Forelimb muscle (tissue), 1 donor: Measurements from ENCODE around the gene CCDC170. TPM values are rescaled to one million over a fixed set of nuclear protein-coding genes. Genes with fewer than 3 reads are reported as not detected.
"Not testable (repeated sequence)": the region's sequence is repeated elsewhere in the genome, so short reads cannot be mapped to it uniquely, and the experiment has no call there.

Experiments
- DNase-seq: peaks from one replicate; pipeline ENCODE4 v3.0.0-alpha.2; 2013; ENCODE audit warnings: low read depth
- polyA plus RNA-seq: library from polyadenylated mRNA; unstranded; fragments of 120-200 nt; gene quantifications from one replicate; pipeline ENCODE4 v1.2.1, GENCODE V29; 2013; ENCODE audit not compliant: insufficient read length

The CCDC170 gene
- polyA plus RNA-seq, 1 donor: 0.49 TPM

- no peak for DNase-seq
Measured at GRCh38 chr6:151494235-151494935, 568 bp downstream of the CCDC170 start.

DNA sequence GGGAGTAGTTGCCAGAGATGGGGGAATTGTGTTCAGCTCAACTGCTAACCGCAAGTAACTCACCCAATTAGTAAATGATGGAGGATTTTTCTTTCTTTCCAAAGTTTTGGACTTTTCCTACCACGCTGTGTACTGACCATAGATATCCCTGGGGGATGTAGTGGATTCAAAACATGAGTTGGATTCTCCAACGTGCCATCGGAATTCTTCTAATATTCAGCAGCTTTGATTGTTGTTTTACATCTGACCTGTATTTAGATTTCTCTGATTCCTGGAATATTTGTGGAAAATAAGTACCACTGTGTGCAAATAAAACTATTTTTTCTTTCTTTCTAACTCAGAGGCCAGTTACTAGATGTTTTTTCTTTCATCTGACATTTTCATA is 1.1 kb downstream of the CCDC170 start:
- DNase-seq: no peak

DNA sequence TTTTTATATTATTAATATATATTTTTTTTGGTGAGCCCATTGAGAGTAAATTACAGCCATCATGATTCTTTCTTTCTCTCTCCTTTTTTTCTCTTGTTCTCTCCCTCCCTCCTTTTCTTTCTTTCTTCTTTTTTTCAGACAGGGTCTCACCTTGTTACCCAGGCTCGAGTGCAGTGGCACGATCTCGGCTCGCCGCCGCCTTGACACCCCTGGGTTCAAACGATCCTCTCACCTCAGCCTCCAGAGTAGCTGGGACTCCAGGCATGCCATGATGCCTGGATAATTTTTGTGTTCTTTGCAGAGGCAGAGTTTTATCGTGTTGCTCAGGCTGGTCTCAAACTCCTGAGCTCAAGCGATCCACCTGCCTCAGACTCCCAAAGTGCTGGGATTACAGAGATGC is 1.6 kb downstream of the CCDC170 start:
- DNase-seq: no peak

GRCh38 chr6:151497905-151498304 is 4.1 kb downstream of the CCDC170 start:
- DNase-seq: no peak

DNA sequence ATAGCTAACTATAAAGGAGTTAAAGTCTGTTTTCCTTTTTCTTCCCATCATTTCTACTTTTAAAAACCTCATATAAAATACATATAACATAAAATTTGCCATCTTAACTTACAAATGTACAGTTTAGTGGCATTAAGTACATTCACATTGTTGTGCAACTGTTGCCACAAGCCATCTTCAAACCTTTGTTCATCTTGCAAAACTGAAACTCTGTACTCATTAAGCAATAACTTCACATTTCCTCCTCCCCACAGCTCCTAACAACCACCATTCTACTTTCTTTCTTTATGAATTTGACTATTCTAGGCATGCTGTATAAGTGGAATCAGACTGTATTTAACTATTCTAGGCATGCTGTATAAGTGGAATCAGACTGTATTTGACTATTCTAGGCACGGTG is 4.5 kb downstream of the CCDC170 start:
- no peak for DNase-seq

DNA sequence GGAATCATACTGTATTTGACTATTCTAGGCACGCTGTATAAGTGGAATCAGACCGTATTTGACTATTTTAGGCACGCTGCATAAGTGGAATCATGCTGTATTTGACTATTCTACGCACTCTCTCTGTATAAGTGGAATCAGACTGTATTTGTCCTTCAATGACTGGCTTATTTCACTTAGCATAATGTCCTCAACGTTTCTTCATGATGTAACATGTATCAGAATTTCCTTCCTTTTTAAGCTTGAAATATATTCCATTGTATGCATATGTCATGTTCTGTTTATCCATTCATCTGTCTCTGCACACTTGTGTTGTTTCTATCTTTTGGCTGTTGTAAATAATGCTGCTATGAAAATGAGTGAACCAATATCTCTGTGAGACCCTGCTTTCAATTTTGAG is 5.7 kb downstream of the CCDC170 start:
- no peak for DNase-seq

DNA sequence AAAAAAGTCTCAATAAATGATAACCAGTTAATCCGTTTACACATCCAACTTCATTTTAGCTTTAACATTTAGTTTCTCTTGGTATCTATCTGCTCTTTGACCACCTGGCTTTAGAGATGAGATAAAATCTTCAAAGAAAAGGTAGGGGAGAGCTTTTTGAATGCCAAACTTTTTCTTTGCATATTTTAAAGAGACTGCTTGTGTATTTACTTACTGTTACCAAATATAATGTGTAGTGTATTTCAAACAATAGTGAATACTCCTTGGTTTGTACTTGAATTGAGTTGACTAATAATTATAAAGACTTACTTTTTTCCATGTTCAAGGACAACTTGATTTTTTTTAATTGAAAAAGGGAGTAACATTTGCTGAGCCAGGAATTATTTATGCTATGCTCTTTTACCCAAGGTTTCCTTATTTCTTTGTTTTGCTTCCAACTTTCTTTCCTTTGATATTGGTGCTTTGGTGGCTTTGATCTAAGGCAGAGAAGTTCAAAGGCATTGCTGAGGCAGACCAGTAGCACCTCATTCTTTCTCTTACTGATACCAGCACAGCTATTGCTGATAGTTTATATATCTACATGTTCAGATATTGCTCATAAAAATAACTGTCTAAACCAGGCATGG is 7.8 kb downstream of the CCDC170 start:
- DNase-seq: no peak

- no peak for DNase-seq
Measured at GRCh38 chr6:151502499-151502898, 8.7 kb downstream of the CCDC170 start.

DNA sequence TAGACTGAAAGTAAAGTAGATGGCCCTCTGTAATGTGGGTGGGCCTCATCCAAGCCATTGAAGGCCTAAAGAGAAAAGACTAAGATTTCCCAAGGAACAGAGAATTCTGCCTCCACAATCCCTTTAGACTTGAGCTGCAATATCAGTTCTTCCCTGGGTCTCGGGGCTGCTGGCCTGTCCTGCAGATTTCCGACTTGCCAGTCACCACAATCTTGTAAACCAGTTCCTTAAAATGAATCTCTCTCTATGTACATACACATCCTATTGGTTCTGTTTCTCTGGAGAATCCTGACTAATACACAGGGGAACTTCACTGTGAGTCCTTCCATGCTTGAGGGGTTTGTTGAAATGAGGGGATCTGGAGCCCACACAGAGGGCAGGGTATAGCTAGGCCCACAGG is 12.9 kb downstream of the CCDC170 start:
- DNase-seq: no peak

- DNase-seq: no peak
Measured at GRCh38 chr6:151509048-151509447, 15.2 kb downstream of the CCDC170 start.

DNA sequence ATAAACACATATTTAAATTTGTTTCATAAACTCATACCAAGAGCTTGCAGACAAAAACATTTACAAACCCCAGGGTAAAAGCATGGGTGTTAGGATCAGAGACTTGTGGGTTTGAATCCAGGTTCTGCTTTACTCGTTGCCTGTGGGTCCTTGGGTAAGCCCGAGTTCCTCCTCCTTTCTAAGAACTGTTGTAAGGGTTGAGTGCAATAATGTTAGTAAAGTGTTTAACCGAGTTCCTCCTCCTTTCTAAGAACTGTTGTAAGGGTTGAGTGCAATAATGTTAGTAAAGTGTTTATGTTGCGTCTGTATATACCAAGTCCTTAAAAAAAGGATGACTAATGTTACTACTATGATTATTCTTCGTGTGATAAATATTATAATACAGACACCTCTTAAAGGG is 18.7 kb downstream of the CCDC170 start:
- no peak for DNase-seq

GRCh38 chr6:151514000-151514730 is 20.3 kb downstream of the CCDC170 start:
- DNase-seq: no peak

- not testable (repeated sequence) for DNase-seq
Measured at GRCh38 chr6:151518992-151519391, 25.2 kb downstream of the CCDC170 start.

DNA sequence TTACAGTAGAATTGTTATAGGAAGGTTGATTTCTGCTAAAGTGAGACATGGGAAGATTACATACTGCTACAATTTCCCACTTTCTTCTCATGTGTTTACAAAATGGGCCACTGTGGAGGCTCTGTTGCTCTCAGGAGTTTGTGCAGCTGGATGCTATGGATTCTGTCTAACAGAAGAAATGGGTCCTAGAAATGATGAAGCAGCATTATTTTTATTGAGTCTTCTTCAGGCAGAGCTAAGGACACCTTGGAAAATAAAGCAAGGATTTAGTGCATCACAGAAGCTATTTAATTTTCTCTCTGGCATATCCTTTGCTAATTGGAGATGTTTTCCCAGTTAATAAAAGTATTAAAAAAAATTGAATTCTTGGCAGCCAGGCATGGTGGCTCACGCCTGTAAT is 29.2 kb downstream of the CCDC170 start:
- no peak for DNase-seq

GRCh38 chr6:151524059-151524458 is 30.2 kb downstream of the CCDC170 start:
- DNase-seq: no peak

DNA sequence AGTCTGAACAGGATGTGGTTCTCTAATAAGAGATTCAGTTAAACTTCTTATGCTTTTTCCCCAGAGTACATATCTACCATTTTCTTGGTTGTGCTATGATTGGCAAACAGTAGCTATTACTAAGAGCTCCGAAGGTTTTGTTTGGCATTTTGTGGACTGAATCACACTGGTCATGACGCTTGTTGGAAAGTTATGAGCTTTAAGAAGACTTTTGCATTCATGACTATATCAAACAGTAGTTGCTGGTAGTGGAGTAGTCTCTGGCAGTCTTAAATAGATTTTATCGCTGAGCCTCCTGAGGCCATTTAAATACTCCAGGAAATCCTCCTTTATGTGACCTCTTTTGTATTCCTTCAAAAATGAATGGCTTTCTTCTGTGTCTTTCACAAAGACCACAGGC is 40.8 kb downstream of the CCDC170 start:
- DNase-seq: no peak

GRCh38 chr6:151535476-151536187 is 41.8 kb downstream of the CCDC170 start:
- DNase-seq: no peak

DNA sequence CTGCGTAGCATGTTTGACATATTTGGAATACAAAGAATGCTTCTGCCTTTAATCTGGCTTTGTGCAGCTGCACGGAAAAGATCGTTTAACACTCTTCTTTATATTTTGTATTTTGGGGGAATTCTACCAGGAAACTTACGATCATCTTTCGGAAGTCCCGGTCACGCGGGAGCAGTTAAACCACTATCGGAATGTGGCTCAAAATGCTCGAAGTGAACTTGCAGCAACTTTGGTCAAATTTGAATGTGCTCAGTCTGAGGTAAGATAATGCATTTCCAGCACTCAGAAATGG is 42.3 kb downstream of the CCDC170 start:
- DNase-seq: no peak

DNA sequence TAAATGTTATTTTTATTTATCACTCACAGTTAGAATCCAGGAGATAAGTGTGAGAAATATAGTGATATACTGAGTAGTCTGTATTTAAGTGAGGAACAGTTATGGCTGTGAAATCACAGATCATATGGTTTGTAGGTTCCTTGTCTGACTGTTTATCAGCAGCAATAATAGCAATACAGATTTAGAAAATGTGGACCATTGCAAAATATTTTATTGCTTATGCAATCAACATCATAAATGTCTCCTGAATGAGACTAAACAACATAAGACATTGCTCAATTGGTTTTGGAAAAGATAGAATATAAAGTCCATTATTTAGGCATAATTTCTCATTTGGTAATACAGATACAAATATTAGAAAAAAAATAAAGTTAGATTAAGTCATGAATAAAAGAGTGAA is 43.7 kb downstream of the CCDC170 start:
- no peak for DNase-seq

DNA sequence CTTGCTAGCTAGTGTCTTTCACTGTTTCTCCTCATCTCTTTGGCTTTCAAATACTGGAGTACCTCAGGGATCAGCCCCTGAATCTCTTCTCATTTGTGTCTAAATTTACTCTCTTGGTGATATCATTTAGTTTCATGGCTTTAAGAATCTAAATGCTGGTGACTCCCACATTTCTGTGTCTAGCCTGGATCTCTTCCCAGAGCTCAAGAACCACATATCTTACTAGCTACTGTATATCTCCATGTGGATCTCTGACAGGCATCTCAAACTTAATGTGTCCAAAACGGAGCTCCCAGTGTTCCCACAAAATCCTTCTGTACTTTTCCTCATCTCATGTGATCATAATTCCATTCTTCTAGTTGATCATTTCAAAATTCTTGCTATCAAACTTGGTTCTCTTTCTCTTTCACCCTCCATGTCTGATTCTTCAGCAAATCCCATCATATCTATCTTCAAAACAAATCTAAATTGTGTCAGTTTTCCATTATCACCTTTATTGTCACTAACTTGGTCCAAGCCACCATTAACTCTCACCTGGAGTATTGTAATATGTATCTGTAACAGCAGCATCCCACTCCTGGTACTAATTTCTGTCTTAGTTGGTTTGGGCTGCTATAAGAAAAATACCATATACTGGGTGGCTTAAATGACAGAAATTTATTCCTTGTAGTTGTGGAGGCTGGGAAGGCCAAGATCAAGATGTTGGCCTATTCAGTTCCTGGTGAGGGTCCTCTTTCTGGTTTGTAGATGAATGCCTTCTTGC is 45.9 kb downstream of the CCDC170 start:
- DNase-seq: no peak

GRCh38 chr6:151544453-151544852 is 50.6 kb downstream of the CCDC170 start:
- no peak for DNase-seq

DNA sequence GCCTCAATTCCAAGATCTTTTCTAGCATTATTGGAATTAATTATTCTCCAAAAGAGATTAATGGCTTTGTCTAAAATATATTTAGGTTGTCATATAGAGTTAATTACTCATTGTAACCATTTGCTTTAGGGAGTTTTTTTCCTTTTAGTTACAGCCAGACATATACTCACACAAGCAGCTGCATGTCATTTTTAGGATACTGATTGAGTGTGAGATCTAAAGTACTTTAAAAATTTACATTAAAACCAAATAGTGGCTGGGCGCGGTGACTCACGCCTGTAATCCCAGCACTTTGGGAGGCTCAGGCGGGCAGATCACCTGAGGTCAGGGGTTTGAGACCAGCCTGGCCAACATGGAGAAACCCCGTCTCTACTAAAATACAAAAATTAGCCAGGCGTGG is 51.1 kb downstream of the CCDC170 start:
- not testable (repeated sequence) for DNase-seq
